Keratinocyte (primary cell): ENCODE results near the gene PKP4.

Experiments used
- CTCF ChIP-seq, 3 experiments: IDR thresholded peaks in 1 of 3; conservative IDR thresholded peaks in 1 of 3; optimal IDR thresholded peaks in 1 of 3; 2 replicates in 2 of 3; 3 replicates in 1 of 3; pipeline versions ENCODE3 to v1.5.1; 2011; ENCODE audit warnings: low read length in 3 of 3, mild to moderate bottlenecking in 3 of 3, moderate library complexity in 2 of 3, control low read depth in 1 of 3, inconsistent platforms in 1 of 3; ENCODE audit not compliant: insufficient read depth in 2 of 3; ENCODE audit errors: extremely low read depth in 1 of 3
- EZH2 ChIP-seq: IDR thresholded peaks from one replicate; pipeline ENCODE4 v1.6.1; 2012; ENCODE audit warnings: inconsistent platforms, mild to moderate bottlenecking, low read length, moderate library complexity

GRCh38 chr2:158687315-158687714 is 230.6 kb downstream of the PKP4 start:
- TF ChIP-seq CTCF (optimal IDR thresholded peaks at IDR 0.05 in 1 of 3, IDR thresholded peaks at IDR 0.05 in 1 of 3, conservative IDR thresholded peaks at IDR 0.05 in 1 of 3; ENCODE audit: extremely low read depth in 1 of 3, insufficient read depth in 2 of 3, low read length in 3 of 3) (no peak), EZH2 (no peak)
